ENCODE data around the gene TMEM167A. TPM values are rescaled to one million over a fixed set of nuclear protein-coding genes. Genes with fewer than 3 reads are reported as not detected.

The TMEM167A gene
- total RNA-seq, 1 donor = 106 TPM

- no peak for DNase-seq (ENCODE audit: low read depth)
- H3K4me3 ChIP-seq (ENCODE audit: low read depth, low read length) = no peak overlapping the region
- TF ChIP-seq CTCF (IDR thresholded peaks at IDR 0.05; ENCODE audit: insufficient read depth, low read length) = no peak
Observed at GRCh38 chr5:83038924-83039323, 38.3 kb downstream of the TMEM167A start.

- no peak overlapping the region for H3K4me3 ChIP-seq (ENCODE audit: low read depth, low read length)
- no peak for TF ChIP-seq CTCF (IDR thresholded peaks at IDR 0.05; ENCODE audit: insufficient read depth, low read length)
- no peak for DNase-seq (ENCODE audit: low read depth)
Observed at GRCh38 chr5:83036991-83037575, 40.1 kb downstream of the TMEM167A start.

GRCh38 chr5:83035373-83036100, 41.7 kb downstream of the TMEM167A start:
- TF ChIP-seq CTCF (IDR thresholded peaks at IDR 0.05; ENCODE audit: insufficient read depth, low read length) = no peak
- H3K4me3 ChIP-seq (ENCODE audit: low read depth, low read length) = no peak overlapping the region
- DNase-seq (ENCODE audit: low read depth) = no peak

- no peak for TF ChIP-seq CTCF (IDR thresholded peaks at IDR 0.05; ENCODE audit: insufficient read depth, low read length)
- no peak overlapping the region for H3K4me3 ChIP-seq (ENCODE audit: low read depth, low read length)
- no peak for DNase-seq (ENCODE audit: low read depth)
Observed at GRCh38 chr5:83034528-83035207, 42.5 kb downstream of the TMEM167A start.

- H3K4me3 ChIP-seq (ENCODE audit: low read depth, low read length) = no peak overlapping the region
- no peak for DNase-seq (ENCODE audit: low read depth)
- TF ChIP-seq CTCF (IDR thresholded peaks at IDR 0.05; ENCODE audit: insufficient read depth, low read length) = no peak
Observed at GRCh38 chr5:83034036-83034435, 43.2 kb downstream of the TMEM167A start.

GRCh38 chr5:83031381-83031780, 45.8 kb downstream of the TMEM167A start:
- no peak overlapping the region for H3K4me3 ChIP-seq (ENCODE audit: low read depth, low read length)
- DNase-seq (ENCODE audit: low read depth) = peak; percentile 25
- TF ChIP-seq CTCF (IDR thresholded peaks at IDR 0.05; ENCODE audit: insufficient read depth, low read length) = no peak

All from fibroblast of the aortic adventitia (primary cell).